Tibial nerve (tissue), 4 donors: ENCODE measurements around the gene CDC42BPB.

Experiments used
- EP300 ChIP-seq, 2 donors: sonication (generic); formaldehyde crosslinking; IDR thresholded peaks; one replicate each; pipeline ENCODE4 v1.6.1; 2017; ENCODE audit warnings: antibody characterized with exemption in 2 of 2, mild to moderate bottlenecking in 1 of 2
- TF ChIP-seq, protein P1 (sequence below), 5 experiments: fragments of 200-600 bp in 3 of 5; fragments of 450-650 bp in 2 of 5; sonication (generic) in 3 of 5; IDR thresholded peaks; one replicate each; pipeline ENCODE4 v1.5.1; 2016 to 2019; ENCODE audit warnings: antibody characterized with exemption in 5 of 5, mild to moderate bottlenecking in 3 of 5, moderate library complexity in 2 of 5

DNA sequence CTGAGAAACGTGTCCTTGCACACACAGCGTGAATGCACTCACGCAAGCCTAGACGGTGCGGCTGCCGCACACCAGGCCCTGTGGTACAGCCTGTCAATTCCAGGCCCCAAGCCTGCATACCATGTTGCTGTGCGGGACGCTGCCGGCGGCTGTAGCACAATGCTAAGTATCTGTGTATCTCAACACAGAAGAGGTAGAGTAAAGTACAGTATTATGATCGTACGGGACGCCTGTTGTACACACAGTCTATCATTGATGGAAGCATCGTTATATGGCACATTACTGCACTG, 89.9 kb downstream of the CDC42BPB start:
- TF ChIP-seq, protein P1, sequence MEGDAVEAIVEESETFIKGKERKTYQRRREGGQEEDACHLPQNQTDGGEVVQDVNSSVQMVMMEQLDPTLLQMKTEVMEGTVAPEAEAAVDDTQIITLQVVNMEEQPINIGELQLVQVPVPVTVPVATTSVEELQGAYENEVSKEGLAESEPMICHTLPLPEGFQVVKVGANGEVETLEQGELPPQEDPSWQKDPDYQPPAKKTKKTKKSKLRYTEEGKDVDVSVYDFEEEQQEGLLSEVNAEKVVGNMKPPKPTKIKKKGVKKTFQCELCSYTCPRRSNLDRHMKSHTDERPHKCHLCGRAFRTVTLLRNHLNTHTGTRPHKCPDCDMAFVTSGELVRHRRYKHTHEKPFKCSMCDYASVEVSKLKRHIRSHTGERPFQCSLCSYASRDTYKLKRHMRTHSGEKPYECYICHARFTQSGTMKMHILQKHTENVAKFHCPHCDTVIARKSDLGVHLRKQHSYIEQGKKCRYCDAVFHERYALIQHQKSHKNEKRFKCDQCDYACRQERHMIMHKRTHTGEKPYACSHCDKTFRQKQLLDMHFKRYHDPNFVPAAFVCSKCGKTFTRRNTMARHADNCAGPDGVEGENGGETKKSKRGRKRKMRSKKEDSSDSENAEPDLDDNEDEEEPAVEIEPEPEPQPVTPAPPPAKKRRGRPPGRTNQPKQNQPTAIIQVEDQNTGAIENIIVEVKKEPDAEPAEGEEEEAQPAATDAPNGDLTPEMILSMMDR (IDR thresholded peaks at IDR 0.05), result no peak
- TF ChIP-seq EP300 (IDR thresholded peaks at IDR 0.05), result peak in 1 of 2 donors; percentile 7
